ENCODE data around the gene MED22.

The MED22 gene

GRCh38 chr9:133323211-133323610, 24.7 kb downstream of the MED22 start:
- H2BK120ac ChIP-seq (ENCODE audit: low read depth, low read length) = no peak overlapping the region
- no peak overlapping the region for H4K91ac ChIP-seq (ENCODE audit: low read length)
- no peak overlapping the region for H2BK12ac ChIP-seq (ENCODE audit: low read length in 2 of 2)
- no peak overlapping the region for H2AK5ac ChIP-seq (ENCODE audit: low read length, severe bottlenecking)
- H4K8ac ChIP-seq (ENCODE audit: low read length) = no peak overlapping the region
- 94% methylated on average over 9 of the region's 10 CpGs for WGBS
- H3K27me3 ChIP-seq (ENCODE audit: control insufficient read depth in 1 of 2, insufficient read depth in 1 of 2, low read length in 2 of 2) = peaks cover 8 to 15% of the 10 kb centered on the region in 2 experiments
- no peak overlapping the region for H2BK15ac ChIP-seq (ENCODE audit: low read depth, poor library complexity, severe bottlenecking)
- H3K14ac ChIP-seq (ENCODE audit: low read length in 2 of 2) = no peak overlapping the region
- H3K27ac ChIP-seq (ENCODE audit: low read length, poor library complexity, severe bottlenecking) = no peak overlapping the region
- H3K4me2 ChIP-seq (ENCODE audit: low read length, poor library complexity, severe bottlenecking) = no peak overlapping the region
- no peak overlapping the region for H3K23ac ChIP-seq (ENCODE audit: low read length in 2 of 2)
- no peak overlapping the region for H2AFZ ChIP-seq (ENCODE audit: low read depth, low read length)
- no peak overlapping the region for H2BK5ac ChIP-seq (ENCODE audit: low read depth, low read length, poor library complexity, severe bottlenecking)
- H3K9me3 ChIP-seq (ENCODE audit: control insufficient read depth, low read length) = peaks cover 4% of the 10 kb centered on the region
- no peak overlapping the region for H3K18ac ChIP-seq (ENCODE audit: low read depth in 1 of 2, low read length in 2 of 2)
- no peak overlapping the region for H3K9ac ChIP-seq (ENCODE audit: low read length)
- H3K4ac ChIP-seq (ENCODE audit: low read depth in 1 of 2, low read length in 2 of 2) = no peak overlapping the region
- no peak overlapping the region for H3K4me3 ChIP-seq (ENCODE audit: insufficient read depth in 1 of 2, low read depth in 1 of 2, low read length in 2 of 2)
- H3K4me1 ChIP-seq (ENCODE audit: control insufficient read depth, insufficient read depth, low read depth, low read length) = no peaks in the 10 kb centered on the region
- no peaks in the 10 kb centered on the region for H3K79me1 ChIP-seq (replicated peaks; ENCODE audit: low read length, poor library complexity, severe bottlenecking)
- no peak for DNase-seq
- peaks cover 2 to 3% of the 10 kb centered on the region in 2 experiments for H3K36me3 ChIP-seq (ENCODE audit: control insufficient read depth in 1 of 2, insufficient read depth in 2 of 2, low read depth in 1 of 2, low read length in 2 of 2)

GRCh38 chr9:133322701-133323100, 25.2 kb downstream of the MED22 start:
- Histone ChIP-seq H3K9ac (ENCODE audit: low read length) (no peak overlapping the region), H3K36me3 (ENCODE audit: control insufficient read depth in 1 of 2, insufficient read depth in 2 of 2, low read depth in 1 of 2, low read length in 2 of 2) (peaks cover under 1 to 2% of the 10 kb centered on the region in 2 experiments), H3K27me3 (ENCODE audit: control insufficient read depth in 1 of 2, insufficient read depth in 1 of 2, low read length in 2 of 2) (peaks cover 8 to 15% of the 10 kb centered on the region in 2 experiments), H3K4ac (ENCODE audit: low read depth in 1 of 2, low read length in 2 of 2) (no peak overlapping the region), H4K8ac (ENCODE audit: low read length) (no peak overlapping the region), H2BK12ac (ENCODE audit: low read length in 2 of 2) (no peak overlapping the region), H3K4me1 (ENCODE audit: control insufficient read depth, insufficient read depth, low read depth, low read length) (no peaks in the 10 kb centered on the region), H3K4me2 (ENCODE audit: low read length, poor library complexity, severe bottlenecking) (no peak overlapping the region), H3K27ac (ENCODE audit: low read length, poor library complexity, severe bottlenecking) (no peak overlapping the region), H2AFZ (ENCODE audit: low read depth, low read length) (no peak overlapping the region), H3K18ac (ENCODE audit: low read depth in 1 of 2, low read length in 2 of 2) (no peak overlapping the region), H2BK120ac (ENCODE audit: low read depth, low read length) (no peak overlapping the region), H3K79me1 (replicated peaks; ENCODE audit: low read length, poor library complexity, severe bottlenecking) (no peaks in the 10 kb centered on the region), H2BK5ac (ENCODE audit: low read depth, low read length, poor library complexity, severe bottlenecking) (no peak overlapping the region), H3K9me3 (ENCODE audit: control insufficient read depth, low read length) (peaks cover 4% of the 10 kb centered on the region), H4K91ac (ENCODE audit: low read length) (no peak overlapping the region), H3K4me3 (ENCODE audit: insufficient read depth in 1 of 2, low read depth in 1 of 2, low read length in 2 of 2) (no peak overlapping the region), H2BK15ac (ENCODE audit: low read depth, poor library complexity, severe bottlenecking) (no peak overlapping the region), H3K23ac (ENCODE audit: low read length in 2 of 2) (no peak overlapping the region), H2AK5ac (ENCODE audit: low read length, severe bottlenecking) (no peak overlapping the region), H3K14ac (ENCODE audit: low read length in 2 of 2) (no peak overlapping the region)
- 86% methylated on average over 13 of the region's 14 CpGs for WGBS
- no peak for DNase-seq

GRCh38 chr9:133321411-133321935, 26.5 kb downstream of the MED22 start:
- Histone ChIP-seq H4K91ac (ENCODE audit: low read length) (no peak overlapping the region), H3K79me1 (replicated peaks; ENCODE audit: low read length, poor library complexity, severe bottlenecking) (no peaks in the 10 kb centered on the region), H2BK15ac (ENCODE audit: low read depth, poor library complexity, severe bottlenecking) (no peak overlapping the region), H3K4me2 (ENCODE audit: low read length, poor library complexity, severe bottlenecking) (no peak overlapping the region), H3K9me3 (ENCODE audit: control insufficient read depth, low read length) (peaks cover 4% of the 10 kb centered on the region), H3K4me1 (ENCODE audit: control insufficient read depth, insufficient read depth, low read depth, low read length) (no peaks in the 10 kb centered on the region), H2BK120ac (ENCODE audit: low read depth, low read length) (no peak overlapping the region), H3K4me3 (ENCODE audit: insufficient read depth in 1 of 2, low read depth in 1 of 2, low read length in 2 of 2) (no peak overlapping the region), H2AK5ac (ENCODE audit: low read length, severe bottlenecking) (no peak overlapping the region), H3K9ac (ENCODE audit: low read length) (no peak overlapping the region), H3K14ac (ENCODE audit: low read length in 2 of 2) (no peak overlapping the region), H2AFZ (ENCODE audit: low read depth, low read length) (no peak overlapping the region), H3K36me3 (ENCODE audit: control insufficient read depth in 1 of 2, insufficient read depth in 2 of 2, low read depth in 1 of 2, low read length in 2 of 2) (peaks cover 0 to 2% of the 10 kb centered on the region in 2 experiments), H3K4ac (ENCODE audit: low read depth in 1 of 2, low read length in 2 of 2) (no peak overlapping the region), H3K18ac (ENCODE audit: low read depth in 1 of 2, low read length in 2 of 2) (no peak overlapping the region), H3K27ac (ENCODE audit: low read length, poor library complexity, severe bottlenecking) (no peak overlapping the region), H4K8ac (ENCODE audit: low read length) (no peak overlapping the region), H2BK12ac (ENCODE audit: low read length in 2 of 2) (no peak overlapping the region), H2BK5ac (ENCODE audit: low read depth, low read length, poor library complexity, severe bottlenecking) (no peak overlapping the region), H3K23ac (ENCODE audit: low read length in 2 of 2) (no peak overlapping the region), H3K27me3 (ENCODE audit: control insufficient read depth in 1 of 2, insufficient read depth in 1 of 2, low read length in 2 of 2) (peaks cover 8 to 19% of the 10 kb centered on the region in 2 experiments)
- no peak for DNase-seq
- WGBS = 91% methylated on average over 12 of the region's 13 CpGs

GRCh38 chr9:133320421-133320881, 27.5 kb downstream of the MED22 start:
- no peak overlapping the region for H2BK120ac ChIP-seq (ENCODE audit: low read depth, low read length)
- H2AK5ac ChIP-seq (ENCODE audit: low read length, severe bottlenecking) = no peak overlapping the region
- no peaks in the 10 kb centered on the region for H3K4me1 ChIP-seq (ENCODE audit: control insufficient read depth, insufficient read depth, low read depth, low read length)
- no peak overlapping the region for H2BK15ac ChIP-seq (ENCODE audit: low read depth, poor library complexity, severe bottlenecking)
- no peak overlapping the region for H4K8ac ChIP-seq (ENCODE audit: low read length)
- H3K14ac ChIP-seq (ENCODE audit: low read length in 2 of 2) = no peak overlapping the region
- H3K36me3 ChIP-seq (ENCODE audit: control insufficient read depth in 1 of 2, insufficient read depth in 2 of 2, low read depth in 1 of 2, low read length in 2 of 2) = peaks cover 0 to 2% of the 10 kb centered on the region in 2 experiments
- no peaks in the 10 kb centered on the region for H3K79me1 ChIP-seq (replicated peaks; ENCODE audit: low read length, poor library complexity, severe bottlenecking)
- H2AFZ ChIP-seq (ENCODE audit: low read depth, low read length) = no peak overlapping the region
- no peak overlapping the region for H3K27ac ChIP-seq (ENCODE audit: low read length, poor library complexity, severe bottlenecking)
- peaks cover 8 to 19% of the 10 kb centered on the region in 2 experiments for H3K27me3 ChIP-seq (ENCODE audit: control insufficient read depth in 1 of 2, insufficient read depth in 1 of 2, low read length in 2 of 2)
- no peak overlapping the region for H3K18ac ChIP-seq (ENCODE audit: low read depth in 1 of 2, low read length in 2 of 2)
- WGBS = 81% methylated on average over 13 of the region's 13 CpGs
- no peak overlapping the region for H3K4me2 ChIP-seq (ENCODE audit: low read length, poor library complexity, severe bottlenecking)
- DNase-seq = no peak
- no peak overlapping the region for H4K91ac ChIP-seq (ENCODE audit: low read length)
- H3K9me3 ChIP-seq (ENCODE audit: control insufficient read depth, low read length) = peaks cover 4% of the 10 kb centered on the region
- no peak overlapping the region for H3K23ac ChIP-seq (ENCODE audit: low read length in 2 of 2)
- no peak overlapping the region for H2BK5ac ChIP-seq (ENCODE audit: low read depth, low read length, poor library complexity, severe bottlenecking)
- H3K4ac ChIP-seq (ENCODE audit: low read depth in 1 of 2, low read length in 2 of 2) = no peak overlapping the region
- no peak overlapping the region for H3K9ac ChIP-seq (ENCODE audit: low read length)
- no peak overlapping the region for H2BK12ac ChIP-seq (ENCODE audit: low read length in 2 of 2)
- H3K4me3 ChIP-seq (ENCODE audit: insufficient read depth in 1 of 2, low read depth in 1 of 2, low read length in 2 of 2) = peak overlapping the region in 1 of 2 experiments; percentile 15

All from mesenchymal stem cell (in vitro differentiated cells and primary cell).